ENCODE measurements around the gene ARAP3.

DNA sequence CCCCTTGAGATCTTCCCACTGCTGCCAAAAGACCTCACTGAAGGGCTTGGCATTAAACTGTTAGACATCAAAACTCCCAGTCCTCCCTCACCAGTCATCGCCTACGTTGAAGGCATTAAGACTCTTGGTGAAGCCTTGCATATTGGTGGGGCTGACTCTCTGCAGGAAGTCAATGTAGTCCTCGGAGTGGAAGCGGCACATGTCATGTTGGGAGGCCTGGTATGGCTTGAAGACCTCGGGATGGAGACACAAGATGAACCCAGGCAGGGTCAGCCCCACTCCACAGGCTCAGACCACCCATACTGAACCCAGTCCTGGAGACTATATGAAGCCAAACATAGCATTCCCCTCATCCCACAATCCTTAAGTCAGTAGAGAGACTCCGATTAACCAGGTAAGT, 47.3 kb downstream of the ARAP3 start:
- TF ChIP-seq CTCF (conservative IDR thresholded peaks at IDR 0.05 in 1 of 2, IDR thresholded peaks at IDR 0.05 in 1 of 2; ENCODE audit: extremely low read depth in 1 of 2, insufficient read depth in 1 of 2, low read depth in 1 of 2, low read length in 2 of 2) = no peak
- TF ChIP-seq EZH2 (IDR thresholded peaks at IDR 0.05; ENCODE audit: borderline replicate concordance, low read length) = no peak

All from mammary epithelial cell (primary cell).